ENCODE data around the gene MAGI1.

- no peak for TF ChIP-seq CTCF (IDR thresholded peaks at IDR 0.05 in 2 of 3, conservative IDR thresholded peaks at IDR 0.05 in 1 of 3; ENCODE audit: borderline replicate concordance in 1 of 3, insufficient read depth in 1 of 3, low read depth in 2 of 3, low read length in 2 of 3)
- TF ChIP-seq RAD21 (IDR thresholded peaks at IDR 0.05; ENCODE audit: low read depth): no peak
- no peak for TF ChIP-seq POLR2A (IDR thresholded peaks at IDR 0.05; ENCODE audit: borderline replicate concordance, extremely low read depth, insufficient read depth, insufficient read length)
- no peak for TF ChIP-seq EZH2 (IDR thresholded peaks at IDR 0.05)
- TF ChIP-seq ZBTB33 (IDR thresholded peaks at IDR 0.05; ENCODE audit: extremely low read depth, insufficient replicate concordance, low read length): no peak
- TF ChIP-seq MAX (IDR thresholded peaks at IDR 0.05): no peak
- TF ChIP-seq POLR2AphosphoS5 (IDR thresholded peaks at IDR 0.05; ENCODE audit: low read depth, low read length): no peak
- no peak for TF ChIP-seq SRF (IDR thresholded peaks at IDR 0.05; ENCODE audit: low read depth)
These were observed 462.5 kb downstream of the MAGI1 start for GRCh38 chr3:65576228-65576627.
